ENCODE results near the gene RAB7A. TPM values are rescaled to one million over a fixed set of nuclear protein-coding genes. Genes with fewer than 3 reads are reported as not detected.

Gene RAB7A
- total RNA-seq, 1 experiment from 2014 or later, result 258 TPM

- H3K36me3 ChIP-seq (ENCODE audit: insufficient read depth, low read length, poor library complexity, severe bottlenecking), result no peaks in the 10 kb centered on the region
- H3K9me3 ChIP-seq (ENCODE audit: low read depth, low read length, poor library complexity, severe bottlenecking), result no peaks in the 10 kb centered on the region
- TF ChIP-seq EZH2 (IDR thresholded peaks at IDR 0.05; ENCODE audit: borderline replicate concordance, low read depth, low read length, poor library complexity, severe bottlenecking) (no peak), CTCF (conservative IDR thresholded peaks at IDR 0.05; ENCODE audit: low read depth, low read length) (no peak)
- H3K4me3 ChIP-seq (ENCODE audit: low read depth, low read length, poor library complexity, severe bottlenecking), result no peak overlapping the region
- no peaks in the 10 kb centered on the region for H3K27me3 ChIP-seq (replicated peaks; ENCODE audit: insufficient read depth, low read depth, low read length, poor library complexity)
- BruUV-seq (replicated peaks), result no TSS peak
- intact Hi-C loops (cut with micrococcal nuclease; ENCODE audit: unreplicated experiment), result no loop called here
- ChIA-PET CTCF (no interaction called here), POLR2A (ENCODE audit: low non-redundant PET) (no interaction called here)
- no peak overlapping the region for H3K27ac ChIP-seq (ENCODE audit: low read depth, low read length, poor library complexity, severe bottlenecking)
- H3K4me1 ChIP-seq (ENCODE audit: insufficient read depth, low read length, poor library complexity, severe bottlenecking), result no peaks in the 10 kb centered on the region
- no peak for DNase-seq (ENCODE audit: low spot score)
These were observed 23.6 kb upstream of the RAB7A start for GRCh38 chr3:128702391-128702790.

GRCh38 chr3:128703561-128703960 lies 22.4 kb upstream of the RAB7A start:
- intact Hi-C loops (cut with micrococcal nuclease; ENCODE audit: unreplicated experiment), result no loop called here
- no TSS peak for BruUV-seq (replicated peaks)
- Histone ChIP-seq H3K9me3 (ENCODE audit: low read depth, low read length, poor library complexity, severe bottlenecking) (no peaks in the 10 kb centered on the region), H3K36me3 (ENCODE audit: insufficient read depth, low read length, poor library complexity, severe bottlenecking) (no peaks in the 10 kb centered on the region), H3K4me1 (ENCODE audit: insufficient read depth, low read length, poor library complexity, severe bottlenecking) (no peaks in the 10 kb centered on the region), H3K27ac (ENCODE audit: low read depth, low read length, poor library complexity, severe bottlenecking) (no peak overlapping the region), H3K27me3 (replicated peaks; ENCODE audit: insufficient read depth, low read depth, low read length, poor library complexity) (no peaks in the 10 kb centered on the region), H3K4me3 (ENCODE audit: low read depth, low read length, poor library complexity, severe bottlenecking) (no peak overlapping the region)
- ChIA-PET CTCF (no interaction called here), POLR2A (ENCODE audit: low non-redundant PET) (no interaction called here)
- DNase-seq (ENCODE audit: low spot score), result no peak
- no peak for TF ChIP-seq EZH2 (IDR thresholded peaks at IDR 0.05; ENCODE audit: borderline replicate concordance, low read depth, low read length, poor library complexity, severe bottlenecking)
- TF ChIP-seq CTCF (conservative IDR thresholded peaks at IDR 0.05; ENCODE audit: low read depth, low read length), result no peak

GRCh38 chr3:128706086-128706615 lies 19.8 kb upstream of the RAB7A start:
- Histone ChIP-seq H3K27ac (ENCODE audit: low read depth, low read length, poor library complexity, severe bottlenecking) (no peak overlapping the region), H3K4me3 (ENCODE audit: low read depth, low read length, poor library complexity, severe bottlenecking) (no peak overlapping the region), H3K4me1 (ENCODE audit: insufficient read depth, low read length, poor library complexity, severe bottlenecking) (no peaks in the 10 kb centered on the region), H3K27me3 (replicated peaks; ENCODE audit: insufficient read depth, low read depth, low read length, poor library complexity) (no peaks in the 10 kb centered on the region), H3K9me3 (ENCODE audit: low read depth, low read length, poor library complexity, severe bottlenecking) (no peaks in the 10 kb centered on the region), H3K36me3 (ENCODE audit: insufficient read depth, low read length, poor library complexity, severe bottlenecking) (no peaks in the 10 kb centered on the region)
- intact Hi-C loops (cut with micrococcal nuclease; ENCODE audit: unreplicated experiment), result no loop called here
- TF ChIP-seq EZH2 (IDR thresholded peaks at IDR 0.05; ENCODE audit: borderline replicate concordance, low read depth, low read length, poor library complexity, severe bottlenecking), result no peak
- TF ChIP-seq CTCF (conservative IDR thresholded peaks at IDR 0.05; ENCODE audit: low read depth, low read length), result no peak
- BruUV-seq (replicated peaks), result no TSS peak
- POLR2A ChIA-PET (ENCODE audit: low non-redundant PET), result no interaction called here
- DNase-seq (ENCODE audit: low spot score), result no peak
- CTCF ChIA-PET, result no interaction called here
